GM21619 (cell line): Measurements from ENCODE around the gene LUC7L.
A peak's percentile ranks its signal among the peaks of the same experiment; 100 is the strongest.
"Not testable (repeated sequence)": the region's sequence is repeated elsewhere in the genome, so short reads cannot be mapped to it uniquely, and the experiment has no call there.

Source experiments
- ATAC-seq: cut with Tn5 transposase; IDR thresholded peaks from one replicate; pipeline ENCODE4 v1.9.1; 2021; ENCODE audit not compliant: unreplicated experiment

Gene LUC7L

DNA sequence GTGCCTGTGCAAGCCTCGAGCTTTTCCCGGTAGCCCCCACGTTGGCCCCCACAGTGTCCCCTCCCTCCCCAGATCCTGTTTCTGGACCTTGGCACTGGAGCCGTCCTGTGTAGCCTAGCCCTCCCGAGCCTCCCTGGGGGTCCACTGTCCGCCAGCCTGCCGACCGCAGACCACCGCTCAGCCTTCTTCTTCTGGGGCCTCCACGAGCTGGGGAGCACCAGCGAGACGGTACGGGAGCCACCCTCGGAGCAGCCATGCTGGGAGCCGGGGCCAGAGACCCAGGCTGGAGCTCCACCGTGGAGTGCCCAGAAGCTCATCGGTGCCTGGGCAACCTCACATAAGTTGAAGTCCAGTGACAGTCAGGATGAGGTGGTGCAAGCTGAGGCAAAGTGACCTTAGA is 34.7 kb upstream of the LUC7L start:
- ATAC-seq = no peak

DNA sequence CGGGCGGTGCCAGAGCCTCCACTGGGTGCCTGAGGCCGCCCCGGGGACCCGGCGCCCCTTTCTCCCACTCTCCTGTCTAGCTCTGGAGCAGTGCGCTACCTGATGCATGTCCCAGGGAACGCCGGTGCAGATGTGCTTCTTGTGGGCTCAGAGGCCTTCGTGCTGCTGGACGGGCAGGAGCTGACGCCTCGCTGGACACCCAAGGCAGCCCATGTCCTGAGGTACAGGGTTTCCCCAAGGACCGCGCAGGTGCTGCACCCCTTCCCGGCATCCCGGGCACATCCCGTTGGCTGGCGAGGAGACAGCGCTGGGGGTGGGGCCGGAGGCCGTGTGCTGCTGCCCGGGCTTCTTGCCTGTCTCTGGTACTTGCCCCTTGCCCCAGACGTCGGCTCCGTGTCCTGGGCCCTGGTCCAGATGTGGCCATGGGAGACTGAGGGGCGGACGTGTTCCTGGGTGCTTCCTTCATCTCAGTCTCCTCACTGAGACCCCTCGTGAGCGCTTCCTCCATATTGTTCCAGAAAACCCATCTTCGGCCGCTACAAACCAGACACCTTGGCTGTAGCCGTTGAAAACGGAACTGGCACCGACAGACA is 34.0 kb upstream of the LUC7L start:
- no peak for ATAC-seq

DNA sequence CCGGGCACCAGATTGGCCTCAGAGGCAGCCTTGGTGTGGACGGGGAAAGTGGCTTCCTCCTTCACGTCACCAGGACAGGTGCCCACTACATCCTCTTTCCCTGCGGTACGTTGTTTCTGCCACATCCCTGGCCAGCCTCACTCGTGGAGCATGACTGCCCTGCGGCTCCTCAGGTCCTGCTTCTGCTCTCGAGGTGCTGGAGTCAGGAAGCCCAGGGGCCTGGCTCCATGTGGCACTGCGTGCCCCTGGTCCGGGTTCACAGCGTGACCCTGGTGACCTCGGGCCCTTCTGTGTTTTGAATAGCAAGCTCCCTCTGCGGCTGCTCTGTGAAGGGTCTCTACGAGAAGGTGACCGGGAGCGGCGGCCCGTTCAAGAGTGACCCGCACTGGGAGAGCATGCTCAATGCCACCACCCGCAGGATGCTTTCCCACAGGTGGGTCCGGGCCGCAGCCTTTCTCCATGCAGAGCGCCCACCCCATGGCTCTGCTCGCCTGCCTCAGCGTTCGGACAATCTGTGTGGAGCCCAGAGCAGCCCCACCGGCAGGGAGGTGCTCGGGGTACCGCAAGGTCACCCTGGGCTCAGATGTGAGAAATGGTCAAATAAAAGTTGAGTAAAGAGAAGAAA is 33.0 kb upstream of the LUC7L start:
- ATAC-seq = no peak

DNA sequence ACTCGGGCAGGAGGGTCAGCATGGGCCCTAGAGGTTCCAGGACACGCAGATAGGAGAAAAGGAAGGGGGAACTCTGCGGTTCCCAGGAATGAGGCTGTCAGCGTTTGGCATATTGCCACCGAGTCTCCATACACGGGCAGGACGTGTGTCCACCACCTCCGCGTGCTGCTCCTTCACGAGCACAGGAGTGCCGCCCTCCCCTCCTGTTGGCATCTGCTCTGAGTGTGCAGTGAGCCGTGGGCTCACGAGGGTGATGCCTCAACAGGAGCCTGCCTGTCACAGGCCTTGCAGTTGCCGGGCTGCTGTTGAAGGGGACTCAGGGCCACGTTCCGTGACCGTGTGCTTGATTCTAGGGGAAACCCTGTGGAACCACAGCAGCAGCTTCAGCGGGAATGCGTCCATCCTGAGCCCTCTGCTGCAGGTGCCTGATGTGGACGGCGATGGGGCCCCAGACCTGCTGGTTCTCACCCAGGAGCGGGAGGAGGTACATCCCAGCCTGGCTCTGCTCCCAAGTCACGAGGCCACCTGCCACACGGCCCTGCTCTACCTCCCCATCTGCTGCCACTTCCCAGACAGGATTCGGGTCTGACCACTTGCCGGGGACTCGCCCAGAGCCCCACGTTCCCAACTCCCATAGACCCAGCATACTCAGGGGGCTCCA is 31.9 kb upstream of the LUC7L start:
- ATAC-seq = no peak

DNA sequence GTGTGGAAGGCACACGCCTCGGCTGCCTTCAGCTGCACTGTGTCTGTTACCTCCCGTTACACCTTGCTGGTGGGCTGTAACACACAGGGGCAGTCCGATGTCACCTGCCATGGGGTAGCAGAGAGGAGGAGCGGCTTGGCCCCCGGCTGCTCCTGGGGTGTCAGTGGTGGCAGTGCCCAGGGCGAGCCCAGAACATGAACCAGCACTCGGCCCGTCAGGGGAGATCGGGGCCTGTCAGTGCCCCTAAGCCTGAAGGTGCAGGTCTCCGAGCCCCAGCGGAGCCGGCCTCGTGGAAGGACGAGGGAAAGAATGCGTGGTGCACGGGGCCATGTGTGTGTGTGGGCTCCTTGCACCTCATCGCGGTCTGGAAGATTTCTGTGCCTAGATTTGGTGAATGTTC is 31.1 kb upstream of the LUC7L start:
- no peak for ATAC-seq

DNA sequence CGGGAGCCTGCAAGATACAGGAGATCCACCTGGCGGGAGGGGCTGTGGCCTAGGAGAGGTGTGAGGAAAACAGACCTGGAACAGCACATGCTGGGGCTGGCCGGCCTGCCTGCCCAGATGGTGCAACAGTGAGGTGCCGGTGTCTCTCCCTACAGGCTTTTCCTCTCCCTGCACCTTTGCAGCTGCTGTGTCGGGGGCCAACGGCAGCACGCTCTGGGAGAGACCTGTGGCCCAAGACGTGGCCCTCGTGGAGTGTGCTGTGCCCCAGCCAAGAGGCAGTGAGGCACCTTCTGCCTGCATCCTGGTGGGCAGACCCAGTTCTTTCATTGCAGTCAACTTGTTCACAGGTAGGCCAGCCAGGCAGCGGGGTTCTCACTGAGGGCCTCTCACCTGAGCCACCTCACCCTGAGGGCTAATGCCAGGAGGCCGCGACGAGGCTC is 30.6 kb upstream of the LUC7L start:
- no peak for ATAC-seq

DNA sequence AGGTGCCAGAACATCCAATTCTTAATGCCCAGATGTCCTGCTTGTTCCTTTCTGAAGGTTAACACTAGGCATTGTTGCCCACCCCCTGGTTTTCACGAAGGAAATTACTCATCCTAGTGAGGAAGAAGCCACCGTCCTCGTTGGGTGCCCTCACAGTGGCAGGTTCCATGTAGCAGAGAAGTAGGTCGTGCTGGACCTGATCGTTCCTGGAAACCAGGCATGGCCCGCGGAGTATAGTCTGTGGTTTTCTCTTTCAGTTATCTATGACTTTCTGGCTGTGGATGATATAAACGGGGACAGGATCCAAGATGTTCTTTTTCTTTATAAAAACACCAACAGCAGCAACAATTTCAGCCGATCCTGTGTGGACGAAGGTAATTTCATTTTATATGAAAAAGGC is 30.0 kb upstream of the LUC7L start:
- no peak for ATAC-seq

DNA sequence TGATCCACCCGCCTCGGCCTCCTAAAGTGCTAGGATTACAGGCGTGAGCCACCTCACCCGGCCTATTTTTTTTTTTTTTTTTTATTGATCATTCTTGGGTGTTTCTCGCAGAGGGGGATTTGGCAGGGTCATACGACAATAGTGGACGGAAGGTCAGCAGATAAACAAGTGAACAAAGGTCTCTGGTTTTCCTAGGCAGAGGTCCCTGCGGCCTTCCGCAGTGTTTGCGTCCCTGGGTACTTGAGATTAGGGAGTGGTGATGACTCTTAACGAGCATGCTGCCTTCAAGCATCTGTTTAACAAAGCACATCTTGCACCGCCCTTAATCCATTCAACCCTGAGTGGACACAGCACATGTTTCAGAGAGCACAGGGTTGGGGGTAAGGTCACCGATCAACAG is 28.8 kb upstream of the LUC7L start:
- ATAC-seq = not testable (repeated sequence)

DNA sequence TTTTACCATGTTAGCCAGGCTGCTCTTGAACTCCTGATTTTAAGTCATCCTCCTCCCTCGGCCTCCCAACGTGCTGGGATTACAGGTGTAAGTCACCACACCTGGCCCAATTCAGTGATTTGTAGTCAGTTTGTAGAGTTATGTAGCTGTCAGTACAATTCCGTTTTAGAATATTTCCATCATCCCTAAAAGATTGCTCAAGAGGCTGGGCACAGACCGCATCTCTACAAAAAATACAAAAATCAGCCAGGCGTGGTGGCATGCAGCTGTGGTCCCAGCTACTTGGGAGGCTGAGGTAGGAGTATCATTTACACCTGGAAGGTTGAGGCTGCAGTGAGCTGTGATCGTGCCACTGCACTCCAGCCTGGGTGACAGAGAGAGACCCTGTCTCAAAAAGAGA is 25.9 kb upstream of the LUC7L start:
- no peak for ATAC-seq

DNA sequence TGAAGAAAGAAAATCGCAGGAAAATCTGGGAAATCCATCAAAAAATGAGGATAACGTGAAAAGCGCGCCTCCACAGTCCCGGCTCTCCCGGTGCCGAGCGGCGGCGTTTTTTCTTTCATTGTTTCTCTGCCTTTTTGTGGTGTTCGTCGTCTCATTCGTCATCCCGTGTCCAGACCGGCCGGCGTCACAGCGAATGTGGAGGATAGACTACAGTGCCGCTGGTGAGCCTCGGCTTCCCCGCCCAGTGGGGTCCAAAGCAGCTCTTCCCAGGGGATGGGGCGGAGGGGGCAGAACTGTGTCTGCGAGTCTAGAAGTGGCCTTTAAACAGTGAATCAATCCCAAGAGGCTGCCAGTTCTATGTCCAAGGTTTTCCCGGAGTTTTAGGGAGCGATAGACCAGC is 25.2 kb upstream of the LUC7L start:
- no peak for ATAC-seq

DNA sequence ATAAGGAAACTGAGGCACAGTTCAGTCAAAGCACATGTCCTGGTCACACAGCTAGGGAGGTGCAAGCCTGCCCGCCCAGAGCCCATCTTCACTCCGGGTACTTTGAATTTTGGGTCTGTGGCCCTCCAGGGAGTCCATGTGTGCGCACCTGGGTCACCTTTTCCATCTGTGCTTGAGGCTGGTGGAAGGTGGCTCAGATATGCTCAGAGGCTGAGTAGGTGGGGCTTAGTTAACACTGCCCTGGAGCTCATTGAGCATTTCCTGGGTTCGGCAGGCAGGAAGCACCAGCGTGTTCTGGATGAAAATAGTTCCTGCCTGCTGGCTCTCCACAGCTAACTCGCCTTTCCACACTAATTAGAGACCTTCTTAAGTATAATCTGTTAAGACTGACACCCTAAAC is 24.6 kb upstream of the LUC7L start:
- ATAC-seq = no peak

DNA sequence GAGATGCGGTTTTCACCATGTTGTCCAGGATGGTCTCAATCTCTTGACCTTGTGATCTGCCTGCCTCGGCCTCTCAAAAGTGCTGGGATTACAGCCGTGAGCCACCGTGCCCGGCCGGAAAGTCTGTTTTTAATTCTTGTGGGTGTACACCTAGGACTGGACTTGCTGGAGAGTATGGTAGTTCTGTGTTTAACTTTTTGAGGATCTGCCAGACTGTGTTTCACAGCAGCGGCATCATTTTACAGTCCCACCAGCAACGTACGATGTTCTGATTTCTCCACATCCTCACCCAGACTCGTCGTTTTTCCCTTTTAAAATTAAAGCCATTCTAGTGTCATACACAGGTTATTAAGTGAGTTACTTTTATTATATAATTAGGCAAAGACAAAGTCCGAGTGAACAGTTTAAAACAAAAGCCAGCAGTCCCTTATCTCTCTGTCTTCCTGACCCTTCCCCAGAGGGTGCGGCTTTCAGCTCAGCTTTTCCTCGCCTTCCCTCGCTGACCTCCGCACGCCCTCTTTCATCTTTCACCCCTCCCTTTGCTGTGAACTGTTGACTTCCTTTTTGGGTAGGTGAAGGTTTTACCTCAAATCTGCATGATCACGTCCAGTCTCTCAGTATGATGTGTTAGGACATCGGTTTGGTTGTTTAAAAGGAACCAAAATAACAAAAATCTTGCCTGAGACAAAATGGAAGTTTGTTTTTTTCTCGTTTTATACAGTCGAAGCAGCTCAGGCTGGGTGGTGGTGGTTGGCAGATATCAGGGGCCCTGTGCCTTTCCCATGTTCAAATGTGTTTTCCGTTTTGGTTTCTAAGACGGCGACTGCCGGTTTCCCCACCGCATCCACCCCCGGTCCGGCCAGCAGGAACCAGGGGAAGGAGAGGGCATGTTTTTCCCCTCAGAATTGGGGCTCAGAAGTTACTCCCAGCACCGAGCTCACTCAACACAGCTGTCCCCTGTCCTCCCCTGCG is 23.4 kb upstream of the LUC7L start:
- ATAC-seq = no peak

DNA sequence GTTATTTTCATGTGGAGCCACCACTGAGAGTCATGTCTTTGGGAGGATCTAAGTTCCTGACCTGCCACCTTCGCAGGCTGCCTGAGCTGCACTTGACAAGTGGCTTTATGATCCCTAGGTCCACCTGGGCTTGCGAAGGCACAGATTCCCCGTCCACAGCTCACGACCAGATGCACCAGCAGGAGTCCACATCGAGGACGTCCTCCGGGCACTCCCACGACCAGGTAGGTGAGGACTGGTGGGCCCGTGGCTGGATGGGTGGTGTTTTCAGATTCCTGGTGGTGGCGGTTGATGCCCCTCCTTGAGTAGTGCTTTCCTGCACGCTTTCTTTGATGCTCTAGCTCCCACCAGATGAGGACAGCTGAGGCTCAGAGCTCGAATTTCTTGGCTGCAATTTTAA is 20.2 kb upstream of the LUC7L start:
- no peak for ATAC-seq

DNA sequence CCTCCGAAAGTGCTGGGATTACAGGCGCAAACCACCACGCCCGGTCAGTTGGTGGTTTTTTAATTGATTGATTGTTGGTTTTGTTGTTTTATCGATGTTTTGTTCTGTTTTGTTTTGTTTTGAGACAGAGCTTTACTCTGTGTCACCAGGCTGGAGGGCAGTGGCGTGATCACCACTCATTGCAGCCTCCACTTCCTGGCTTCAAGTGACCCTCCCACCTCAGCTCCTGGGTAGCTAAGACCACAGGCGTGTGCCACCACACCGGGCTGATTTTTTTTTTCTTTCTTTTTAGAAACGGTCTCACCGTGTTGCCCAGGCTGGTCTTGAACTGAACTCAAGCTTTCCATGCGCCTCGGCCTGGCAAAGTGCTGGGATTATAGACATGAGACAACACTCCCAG is 17.8 kb upstream of the LUC7L start:
- ATAC-seq = no peak

DNA sequence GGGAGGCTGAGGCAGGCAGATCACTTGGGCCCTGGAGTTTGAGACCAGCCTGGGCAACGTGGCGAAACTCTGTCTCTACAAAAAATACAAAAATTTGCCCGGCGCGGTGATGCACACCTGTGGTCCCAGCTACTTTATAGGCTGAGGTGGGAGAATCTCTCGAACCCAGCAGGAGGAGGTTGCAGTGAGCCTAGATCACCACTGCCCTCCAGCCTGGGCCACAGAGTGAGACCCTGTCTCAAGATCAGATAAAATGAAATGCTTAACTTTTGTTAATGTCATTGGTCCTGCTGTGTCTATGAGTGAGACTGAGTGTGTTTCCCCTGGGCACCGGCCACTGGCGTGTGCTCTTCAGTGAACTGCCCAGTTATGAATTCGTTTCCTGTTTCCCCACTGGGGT is 15.9 kb upstream of the LUC7L start:
- ATAC-seq = no peak

DNA sequence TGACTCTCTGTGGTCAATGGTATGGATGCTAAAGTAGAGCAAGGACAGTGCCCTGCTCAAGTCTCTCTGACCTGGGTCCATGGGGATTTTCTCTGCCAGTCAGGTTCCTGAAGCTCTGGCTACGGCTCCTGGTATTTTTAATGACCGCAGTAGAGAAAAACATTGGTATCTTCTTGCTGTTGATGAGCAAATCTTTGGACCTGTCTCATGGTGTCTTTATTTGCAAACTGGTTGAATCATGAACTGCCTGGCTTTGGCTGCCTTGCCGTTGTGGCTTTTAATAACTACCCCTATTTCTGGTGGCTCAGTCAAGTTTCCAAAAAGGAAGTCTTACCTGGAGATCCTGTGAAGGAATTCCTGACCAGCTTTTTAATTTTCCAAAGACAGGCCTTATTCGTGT is 14.1 kb upstream of the LUC7L start:
- no peak for ATAC-seq

DNA sequence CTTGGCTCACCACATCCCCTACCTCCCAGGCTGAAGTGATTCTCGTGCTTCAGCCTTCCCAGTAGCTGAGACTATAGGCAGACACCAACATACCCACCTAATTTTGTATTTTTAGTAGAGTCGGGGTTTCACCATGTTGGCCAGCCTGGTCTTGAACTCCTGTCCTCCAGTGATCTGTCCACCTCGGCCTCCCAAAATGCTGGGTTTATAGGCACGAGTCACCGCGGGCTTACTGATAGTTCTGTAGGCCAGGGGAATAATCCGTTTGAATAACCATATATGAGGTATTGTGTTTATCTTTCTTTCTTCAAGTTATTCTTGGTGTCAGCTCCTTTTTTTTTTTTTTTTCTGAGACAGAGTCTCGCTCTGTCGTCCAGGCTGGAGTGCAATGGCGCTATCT is 13.0 kb upstream of the LUC7L start:
- ATAC-seq = no peak

DNA sequence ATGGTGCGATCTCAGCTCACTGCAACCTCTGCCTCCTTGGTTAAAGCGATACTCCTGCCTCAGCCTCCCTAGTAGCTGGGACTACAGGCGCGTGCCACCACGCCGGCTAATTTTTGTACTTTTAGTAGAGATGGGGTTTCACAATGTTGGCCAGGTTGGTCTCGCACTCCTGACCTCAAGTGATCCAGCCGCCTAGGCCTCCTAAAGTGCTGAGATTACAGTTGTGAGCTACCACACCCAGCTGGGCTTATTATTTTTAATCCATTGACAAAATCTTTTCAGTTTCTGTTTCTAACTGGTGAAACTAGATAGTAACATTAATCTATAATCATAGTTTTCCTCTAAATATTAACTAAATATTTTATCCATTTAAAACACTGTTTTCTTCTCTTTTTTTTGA is 11.3 kb upstream of the LUC7L start:
- no peak for ATAC-seq

DNA sequence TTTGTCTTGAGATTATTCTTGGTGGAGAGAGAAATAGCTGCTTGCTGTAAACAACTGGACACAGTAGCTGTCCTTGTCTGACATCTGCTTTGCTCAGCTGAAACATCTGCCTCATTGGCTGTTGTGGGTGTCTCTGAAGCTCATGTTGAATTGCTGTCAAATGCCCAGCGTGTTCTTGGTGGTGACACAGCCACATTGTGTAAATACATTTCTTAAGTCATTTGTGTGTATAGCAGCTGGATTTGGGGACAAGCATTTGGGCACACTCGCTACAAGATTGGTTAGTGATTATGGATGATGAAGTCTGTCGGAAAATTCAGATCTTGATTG is 10.7 kb upstream of the LUC7L start:
- ATAC-seq = no peak

DNA sequence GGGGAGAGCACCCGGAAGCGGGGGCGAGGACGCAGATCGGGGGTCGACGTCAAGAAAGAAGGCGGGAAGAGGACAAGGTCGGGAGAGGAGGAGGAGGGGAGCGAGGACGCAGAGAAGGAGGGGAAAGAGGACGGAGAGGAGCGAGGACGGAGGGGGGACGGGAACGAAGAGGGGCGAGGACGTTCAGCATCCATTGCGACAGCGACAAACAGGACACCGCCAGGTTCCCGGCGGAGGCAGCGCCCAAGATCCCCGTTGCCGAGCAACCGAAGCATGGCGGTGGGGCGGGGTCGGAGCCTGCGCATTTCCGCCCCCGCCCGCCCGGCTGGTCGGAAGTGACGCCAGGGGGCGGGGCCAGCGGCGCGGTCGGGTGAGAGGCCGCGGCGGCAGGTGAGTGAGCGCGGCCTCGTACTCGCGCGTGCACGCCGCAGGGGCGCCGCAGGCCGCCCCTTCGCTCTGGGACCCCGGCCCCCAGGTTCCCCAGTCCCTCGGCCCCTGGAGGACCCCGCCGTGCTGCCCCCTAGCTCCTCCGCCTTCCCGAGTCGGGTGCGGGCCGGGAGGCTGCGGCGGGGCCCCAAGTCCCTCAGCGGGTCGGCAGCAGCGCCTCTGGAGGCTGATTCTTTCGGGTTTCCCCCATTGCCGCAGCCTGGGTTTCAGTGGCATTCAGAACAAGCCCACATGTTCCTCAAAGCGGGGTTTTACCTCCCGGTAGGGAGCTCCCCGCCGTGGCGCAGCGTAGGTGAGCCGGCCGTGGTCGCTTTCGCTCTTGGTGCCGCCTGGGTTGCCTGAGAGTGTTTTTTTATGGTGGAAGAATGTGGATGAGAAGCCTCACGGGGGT is 5.4 kb upstream of the LUC7L start, which contains the start of gene FAM234A:
Gene FAM234A, plus strand, starts transcription at position 354 of the 838 bp plus-strand sequence. CDS start 19,593 bp downstream, outside the sequence.
- ATAC-seq = peak; percentile 86

DNA sequence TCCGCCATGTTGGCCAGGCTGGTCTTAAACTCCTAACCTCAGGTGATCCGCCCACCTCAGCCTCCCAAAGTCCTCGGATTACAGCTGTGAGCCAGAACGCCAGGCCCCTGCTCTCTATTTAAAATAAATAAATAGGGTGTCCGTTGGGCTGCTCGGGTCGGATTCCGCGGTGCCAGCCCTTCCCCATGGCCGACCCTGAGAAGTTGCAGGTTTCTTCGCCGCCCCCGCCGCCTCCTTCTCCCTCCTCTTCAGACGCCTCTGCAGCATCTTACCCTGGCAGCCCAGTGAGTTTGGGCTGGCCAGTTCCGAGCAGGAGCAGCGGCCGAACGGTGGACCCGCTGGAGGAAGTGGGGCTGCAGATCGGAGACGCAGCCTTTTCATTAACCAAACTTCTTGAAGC is 1.7 kb upstream of the LUC7L start:
- ATAC-seq = no peak
